GM23248 (cell line): ENCODE data around the gene PTX4.

Experiments used
- EZH2 ChIP-seq: fragments of 200-600 bp; sonication (generic); IDR thresholded peaks from 2 replicates; pipeline ENCODE4 v1.6.1; 2018; ENCODE audit warnings: antibody characterized with exemption, mild to moderate bottlenecking; ENCODE audit not compliant: insufficient read depth, poor library complexity, severe bottlenecking
- EZH2phosphoT487 ChIP-seq: fragments of 200-600 bp; sonication (generic); IDR thresholded peaks from 2 replicates; pipeline ENCODE4 v1.6.1; 2018; ENCODE audit warnings: antibody characterized with exemption, moderate library complexity, mild to moderate bottlenecking, low read depth; ENCODE audit not compliant: insufficient read depth

- TF ChIP-seq EZH2 (no peak), EZH2phosphoT487 (no peak)
Measured at GRCh38 chr16:1437606-1438005, 51.1 kb downstream of the PTX4 start.
